HG02571 (cell line): ENCODE results near the gene SSBP3.

Source experiments
- ATAC-seq: cut with Tn5 transposase; IDR thresholded peaks from one replicate; pipeline ENCODE4 v1.9.1; 2021; ENCODE audit warnings: mild to moderate bottlenecking, moderate library complexity; ENCODE audit not compliant: unreplicated experiment

Gene SSBP3

DNA sequence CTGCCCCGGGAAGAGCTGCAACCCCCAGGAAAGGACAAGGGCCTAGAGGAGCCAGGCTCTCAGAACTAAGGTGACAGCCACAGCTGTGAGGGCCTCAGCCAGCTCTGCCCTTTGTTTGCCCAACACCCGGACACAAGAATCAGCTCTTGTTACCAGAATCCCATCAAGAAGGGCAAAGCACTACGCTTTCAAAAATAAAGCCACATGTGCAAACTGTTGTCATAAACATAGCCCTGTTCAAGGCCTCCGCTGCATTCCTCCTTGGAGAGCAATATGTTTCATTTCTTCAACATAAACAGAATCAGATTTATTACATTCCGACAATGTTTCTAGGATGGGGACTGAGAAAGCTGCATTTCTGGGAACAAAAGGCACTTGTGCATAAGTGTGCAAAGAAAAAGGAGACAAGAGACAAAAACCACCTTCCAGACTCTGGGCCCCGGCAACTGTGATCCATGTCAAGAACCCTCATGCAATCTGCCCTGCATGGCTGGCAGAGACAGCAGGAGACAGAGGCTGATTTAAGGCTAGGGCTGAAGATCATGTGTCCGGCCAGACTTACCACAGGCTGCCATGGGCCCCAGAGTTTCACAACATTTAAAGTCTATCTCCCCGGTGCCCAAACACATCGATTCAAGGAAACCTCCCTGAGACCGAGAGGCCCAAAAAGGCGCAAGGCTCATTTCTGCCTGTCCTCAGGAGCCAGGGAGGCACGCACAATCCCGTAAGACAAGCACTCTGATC is 71.0 kb downstream of the SSBP3 start:
- ATAC-seq = no peak

GRCh38 chr1:54332781-54333585 is 73.2 kb downstream of the SSBP3 start:
- no peak for ATAC-seq

- ATAC-seq = no peak
Observed at GRCh38 chr1:54331843-54332463, 74.2 kb downstream of the SSBP3 start.

GRCh38 chr1:54331091-54331772 is 75.0 kb downstream of the SSBP3 start:
- ATAC-seq = no peak

- ATAC-seq = no peak
Observed at GRCh38 chr1:54329312-54330003, 76.7 kb downstream of the SSBP3 start.

- no peak for ATAC-seq
Observed at GRCh38 chr1:54328066-54328636, 78.0 kb downstream of the SSBP3 start.

DNA sequence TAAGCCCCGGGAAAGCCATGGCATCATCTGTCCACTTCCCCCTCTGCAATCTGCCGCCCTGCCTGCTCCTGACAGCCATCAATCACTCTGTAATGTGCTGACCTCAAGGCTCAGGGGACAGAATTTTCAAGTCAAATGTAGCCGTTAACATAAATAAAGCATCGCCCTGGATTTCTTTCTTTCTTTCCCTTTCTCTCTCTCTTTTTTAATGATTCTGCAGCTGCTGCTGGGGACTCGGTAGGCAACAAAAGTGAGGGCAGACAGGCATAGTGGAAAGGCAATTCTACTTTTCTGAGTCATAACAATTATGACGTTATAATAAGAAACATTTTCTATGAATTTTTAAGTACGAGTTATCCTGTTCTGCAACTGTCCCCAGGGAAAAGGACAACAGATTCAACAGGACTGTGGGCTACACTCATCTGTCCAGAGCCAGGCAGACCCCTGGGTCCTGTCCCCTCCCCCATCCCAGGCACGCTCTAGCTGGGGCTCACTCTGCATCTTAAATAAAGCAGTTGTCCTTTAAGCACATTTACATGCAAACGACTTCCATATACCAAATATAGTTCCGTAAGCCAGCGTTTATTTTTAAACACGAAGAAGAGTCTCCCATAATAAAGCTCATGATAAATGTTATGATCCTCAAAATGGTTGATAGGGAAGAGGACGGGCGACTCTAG is 78.7 kb downstream of the SSBP3 start:
- ATAC-seq = no peak

- ATAC-seq = no peak
Observed at GRCh38 chr1:54326543-54327385, 79.4 kb downstream of the SSBP3 start.

DNA sequence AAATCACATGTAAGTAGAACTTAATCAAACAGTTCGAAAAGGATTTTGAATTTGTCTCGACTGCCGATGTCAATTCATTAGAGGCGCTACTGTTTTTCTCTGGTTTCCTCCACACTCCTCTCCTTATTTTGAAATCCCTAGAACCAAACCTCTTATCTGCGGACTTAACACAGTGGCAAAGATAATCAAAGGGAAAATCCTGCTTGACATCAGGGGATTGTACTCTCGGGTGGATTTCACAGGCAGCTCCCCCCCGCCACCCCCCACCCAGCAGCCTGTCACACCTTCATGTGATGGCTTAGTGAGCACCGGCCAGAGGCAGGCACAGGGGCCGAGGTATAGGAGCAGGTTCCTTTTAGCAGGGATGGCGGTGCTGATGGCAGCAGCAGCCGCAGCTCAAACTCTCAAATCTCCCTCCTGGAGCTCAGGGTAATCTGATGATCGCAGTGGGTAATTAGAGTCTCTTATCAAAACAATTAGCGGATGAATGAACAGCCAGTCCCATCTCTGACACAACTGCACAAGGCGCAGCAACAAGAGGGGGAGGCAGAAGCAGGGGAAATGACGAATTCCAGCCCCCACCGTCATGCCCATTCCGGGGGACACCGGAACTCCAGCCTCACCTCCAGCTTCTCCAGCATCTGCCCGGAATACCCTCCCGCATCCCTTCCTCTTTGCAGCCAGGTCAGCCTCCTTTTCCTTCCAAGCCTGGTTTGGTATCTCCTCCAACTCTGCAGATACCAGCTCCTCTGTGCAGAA is 80.3 kb downstream of the SSBP3 start:
- no peak for ATAC-seq

DNA sequence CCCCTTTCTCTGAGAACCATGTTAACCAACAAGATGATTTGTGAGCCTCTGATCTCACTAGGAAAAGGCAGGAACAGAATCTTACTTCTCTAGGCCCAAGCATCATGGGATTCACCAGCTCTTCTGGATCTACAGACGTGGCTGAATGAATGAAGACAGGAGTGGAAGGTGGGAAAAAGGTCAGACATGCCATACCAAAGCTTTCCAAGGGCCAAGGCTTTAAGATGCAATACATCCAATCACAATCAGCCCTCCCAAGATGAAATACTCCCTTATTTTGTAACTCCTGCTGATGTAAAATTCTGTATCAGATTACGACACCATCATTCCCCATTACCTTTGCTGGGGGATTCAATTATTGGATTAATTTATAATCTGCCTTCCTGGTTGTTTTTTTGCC is 80.9 kb downstream of the SSBP3 start:
- no peak for ATAC-seq

DNA sequence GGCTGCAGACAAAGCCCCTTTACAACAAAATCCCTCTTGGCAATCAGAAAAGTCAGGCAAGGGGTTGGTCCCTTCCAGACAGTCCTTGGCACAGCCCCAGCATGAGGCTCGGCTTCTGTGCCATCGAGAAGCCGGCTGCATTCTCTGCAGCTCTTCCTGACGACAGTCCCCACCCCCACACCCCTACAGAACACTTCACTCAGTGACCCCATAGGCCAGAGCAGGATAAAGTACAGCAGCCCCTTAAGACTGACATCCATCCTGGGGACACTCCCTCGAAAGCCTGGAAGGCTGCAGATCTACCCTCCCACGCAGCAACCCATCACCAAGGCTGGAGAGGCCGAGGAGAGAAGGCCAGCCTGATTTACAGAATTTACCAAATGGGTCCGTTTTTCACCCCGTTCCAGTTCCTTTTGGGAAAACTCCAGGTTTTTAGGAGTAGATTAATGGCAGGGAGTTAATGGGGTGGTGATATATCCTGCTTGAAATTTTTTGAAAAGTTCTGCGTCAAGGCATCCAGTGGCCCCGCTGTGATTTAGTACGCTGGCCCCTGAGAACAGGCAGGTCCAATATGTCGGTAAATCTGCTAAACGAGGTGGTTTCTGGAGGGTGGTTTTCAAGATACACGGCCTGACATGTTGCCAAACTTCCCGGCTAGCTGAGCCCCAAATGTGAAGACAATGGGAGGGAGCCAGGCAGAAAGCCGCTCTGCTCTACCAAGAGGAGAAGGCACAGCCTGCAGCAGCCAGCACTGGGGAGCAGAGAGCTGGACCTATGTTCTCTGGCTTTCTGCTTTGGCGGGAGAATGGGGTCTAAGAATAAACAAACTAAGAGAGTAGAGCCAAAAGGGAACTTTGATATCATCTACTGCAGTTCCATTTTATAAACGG is 81.7 kb downstream of the SSBP3 start:
- no peak for ATAC-seq

- ATAC-seq = no peak
Observed at GRCh38 chr1:54323921-54324250, 82.3 kb downstream of the SSBP3 start.

- no peak for ATAC-seq
Observed at GRCh38 chr1:54323324-54323739, 82.9 kb downstream of the SSBP3 start.

- no peak for ATAC-seq
Observed at GRCh38 chr1:54318246-54318814, 87.9 kb downstream of the SSBP3 start.

- ATAC-seq = no peak
Observed at GRCh38 chr1:54317084-54317483, 89.1 kb downstream of the SSBP3 start.

DNA sequence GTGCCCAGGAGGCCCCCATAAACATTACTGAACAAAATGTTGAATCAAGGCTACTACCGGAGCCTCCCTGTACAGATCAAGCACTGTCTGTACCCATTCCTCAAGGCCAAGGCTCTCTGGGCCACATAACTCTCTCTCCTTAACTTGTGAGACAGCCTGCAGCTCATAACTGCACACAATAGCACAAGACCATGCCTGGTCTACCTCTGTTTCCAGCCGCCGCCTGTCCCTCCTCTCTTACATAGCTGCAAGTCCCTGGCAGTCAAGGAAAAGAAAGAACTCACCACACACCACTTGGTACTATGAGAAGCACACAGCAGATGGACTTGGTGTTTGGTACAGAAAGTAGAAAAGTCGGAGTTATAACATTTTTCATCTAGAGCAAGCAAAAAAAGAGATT is 91.1 kb downstream of the SSBP3 start:
- no peak for ATAC-seq

DNA sequence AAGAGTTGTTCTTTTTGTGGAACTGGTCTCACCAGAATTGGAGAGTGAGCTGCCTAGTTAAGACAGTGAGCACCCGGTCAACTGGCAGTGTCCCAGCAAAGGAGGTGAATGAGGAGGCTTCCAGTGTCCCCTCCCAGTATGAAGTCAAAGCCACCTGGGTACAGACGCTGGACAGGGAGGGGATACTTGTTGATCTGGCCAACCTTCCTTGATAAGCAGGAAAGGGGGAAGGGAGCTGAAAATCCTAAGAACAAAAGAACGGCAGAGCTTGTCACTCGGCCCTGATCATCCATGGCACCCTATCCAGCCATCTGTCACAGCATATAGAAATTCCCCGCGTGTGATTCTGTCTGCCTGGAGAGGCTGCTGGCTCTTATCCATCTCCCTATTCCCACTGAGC is 91.5 kb downstream of the SSBP3 start:
- no peak for ATAC-seq
